Measurements from ENCODE around the gene RYR3.

RYR3 gene

DNA sequence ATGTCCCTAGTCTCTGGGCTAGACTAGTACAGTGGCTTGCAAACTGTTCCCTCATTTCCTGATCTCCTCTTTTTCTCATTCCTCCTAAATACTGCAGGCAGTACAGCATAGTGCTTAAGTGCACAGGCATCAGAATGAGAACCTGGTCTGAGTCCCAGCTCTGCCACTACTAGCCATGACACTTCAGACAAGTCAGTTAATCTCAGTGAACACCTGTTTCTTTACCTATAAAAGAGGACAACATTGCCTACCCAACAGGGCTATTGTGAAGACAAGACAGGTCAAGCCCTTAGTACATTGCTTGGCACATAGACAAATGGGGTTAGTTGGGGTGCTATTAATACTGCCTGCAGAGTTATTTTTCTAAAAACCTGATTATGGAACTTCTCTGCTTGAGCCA is 113.3 kb downstream of the RYR3 start:
- no peak overlapping the region for H3K27ac ChIP-seq (ENCODE audit: low read length)
- H3K27me3 ChIP-seq (ENCODE audit: low read depth, low read length) = peaks cover 18% of the 10 kb centered on the region
- H3K4me2 ChIP-seq (ENCODE audit: low read length) = no peak overlapping the region

DNA sequence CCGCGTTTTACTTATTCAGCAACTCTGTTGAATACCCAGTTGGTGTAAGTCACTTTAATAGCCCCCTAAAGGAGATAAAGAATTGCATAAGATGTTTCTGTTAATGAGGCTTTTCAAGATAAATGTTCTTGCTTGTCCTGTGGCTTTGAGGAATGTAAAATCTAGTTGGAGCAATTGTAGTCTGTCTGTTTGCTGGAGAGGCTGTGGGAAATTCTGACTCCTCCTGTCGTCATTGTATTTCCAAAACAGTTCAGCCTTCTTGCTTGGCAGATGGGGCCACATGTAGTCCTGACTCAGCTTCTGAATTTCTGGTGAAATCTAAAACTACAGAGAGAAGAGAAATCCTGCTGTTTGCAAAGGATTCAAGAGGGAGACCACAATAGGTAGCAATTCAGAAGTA is 114.4 kb downstream of the RYR3 start:
- Histone ChIP-seq H2AFZ (ENCODE audit: low read depth, low read length) (no peak overlapping the region), H3K9ac (ENCODE audit: low read length) (no peak overlapping the region), H3K27me3 (ENCODE audit: low read depth, low read length) (peaks cover 20% of the 10 kb centered on the region), H3K36me3 (replicated peaks; ENCODE audit: low read depth, low read length) (no peaks in the 10 kb centered on the region), H3K79me2 (ENCODE audit: low read length) (no peaks in the 10 kb centered on the region), H3K4me2 (ENCODE audit: low read length) (no peak overlapping the region), H3K4me1 (ENCODE audit: low read length) (no peaks in the 10 kb centered on the region), H3K9me3 (ENCODE audit: insufficient read depth, low read length) (no peaks in the 10 kb centered on the region), H3K27ac (ENCODE audit: low read length) (no peak overlapping the region), H4K20me1 (ENCODE audit: insufficient read depth, low read length) (no peaks in the 10 kb centered on the region), H3K4me3 (ENCODE audit: low read length) (no peak overlapping the region)
- TF ChIP-seq CTCF (IDR thresholded peaks at IDR 0.05; ENCODE audit: low read depth, low read length) (no peak), EZH2phosphoT487 (IDR thresholded peaks at IDR 0.05; ENCODE audit: low read depth) (no peak)

More for the DNA sequence above, 113.3 kb downstream of the RYR3 start:
- no peak for TF ChIP-seq EZH2phosphoT487 (IDR thresholded peaks at IDR 0.05; ENCODE audit: low read depth)
- Histone ChIP-seq H3K36me3 (replicated peaks; ENCODE audit: low read depth, low read length) (no peaks in the 10 kb centered on the region), H2AFZ (ENCODE audit: low read depth, low read length) (no peak overlapping the region), H4K20me1 (ENCODE audit: insufficient read depth, low read length) (no peaks in the 10 kb centered on the region), H3K4me3 (ENCODE audit: low read length) (no peak overlapping the region), H3K9me3 (ENCODE audit: insufficient read depth, low read length) (no peaks in the 10 kb centered on the region), H3K4me1 (ENCODE audit: low read length) (no peaks in the 10 kb centered on the region), H3K9ac (ENCODE audit: low read length) (no peak overlapping the region), H3K79me2 (ENCODE audit: low read length) (no peaks in the 10 kb centered on the region)

GRCh38 chr15:33430577-33430976 is 119.8 kb downstream of the RYR3 start:
- Histone ChIP-seq H3K79me2 (ENCODE audit: low read length) (no peaks in the 10 kb centered on the region), H3K4me3 (ENCODE audit: low read length) (no peak overlapping the region), H3K9ac (ENCODE audit: low read length) (no peak overlapping the region), H3K36me3 (replicated peaks; ENCODE audit: low read depth, low read length) (no peaks in the 10 kb centered on the region), H2AFZ (ENCODE audit: low read depth, low read length) (no peak overlapping the region), H3K27ac (ENCODE audit: low read length) (no peak overlapping the region), H3K4me1 (ENCODE audit: low read length) (no peaks in the 10 kb centered on the region), H3K4me2 (ENCODE audit: low read length) (no peak overlapping the region), H4K20me1 (ENCODE audit: insufficient read depth, low read length) (no peaks in the 10 kb centered on the region), H3K27me3 (ENCODE audit: low read depth, low read length) (peaks cover 6% of the 10 kb centered on the region; the same call in 1 of the 2 replicates), H3K9me3 (ENCODE audit: insufficient read depth, low read length) (no peaks in the 10 kb centered on the region)
- no peak for TF ChIP-seq CTCF (IDR thresholded peaks at IDR 0.05; ENCODE audit: low read depth, low read length)
- no peak for TF ChIP-seq EZH2phosphoT487 (IDR thresholded peaks at IDR 0.05; ENCODE audit: low read depth)

- Histone ChIP-seq H3K27ac (ENCODE audit: low read length) (no peak overlapping the region), H3K9me3 (ENCODE audit: insufficient read depth, low read length) (no peaks in the 10 kb centered on the region), H3K79me2 (ENCODE audit: low read length) (no peaks in the 10 kb centered on the region), H3K36me3 (replicated peaks; ENCODE audit: low read depth, low read length) (no peaks in the 10 kb centered on the region), H3K4me3 (ENCODE audit: low read length) (no peak overlapping the region), H2AFZ (ENCODE audit: low read depth, low read length) (no peak overlapping the region), H4K20me1 (ENCODE audit: insufficient read depth, low read length) (no peaks in the 10 kb centered on the region), H3K4me1 (ENCODE audit: low read length) (no peaks in the 10 kb centered on the region), H3K27me3 (ENCODE audit: low read depth, low read length) (peaks cover 6% of the 10 kb centered on the region; the same call in 1 of the 2 replicates), H3K4me2 (ENCODE audit: low read length) (no peak overlapping the region), H3K9ac (ENCODE audit: low read length) (no peak overlapping the region)
- no peak for TF ChIP-seq CTCF (IDR thresholded peaks at IDR 0.05; ENCODE audit: low read depth, low read length)
- no peak for TF ChIP-seq EZH2phosphoT487 (IDR thresholded peaks at IDR 0.05; ENCODE audit: low read depth)
These were observed 123.1 kb downstream of the RYR3 start for GRCh38 chr15:33433821-33434220.

DNA sequence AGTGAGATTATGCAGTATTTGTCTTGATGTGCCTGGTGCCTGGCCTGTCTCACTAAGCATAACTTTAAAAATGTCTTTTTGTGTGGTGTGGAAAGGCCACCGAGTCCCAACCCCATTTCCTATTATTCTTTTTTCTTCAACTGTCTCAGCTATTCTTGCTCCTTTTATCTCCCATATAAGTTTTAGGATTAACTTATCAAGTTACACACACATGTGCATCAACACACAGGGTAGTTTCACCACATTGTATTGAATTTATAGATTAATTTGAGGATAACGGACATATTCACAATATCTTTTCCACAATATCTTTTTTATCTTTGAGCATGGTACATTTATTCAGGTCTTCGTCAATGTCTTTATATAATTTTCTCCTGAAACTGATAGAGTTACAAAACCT is 127.6 kb downstream of the RYR3 start:
- Histone ChIP-seq H3K27me3 (ENCODE audit: low read depth, low read length) (peaks cover 14% of the 10 kb centered on the region), H3K4me2 (ENCODE audit: low read length) (no peak overlapping the region), H3K9me3 (ENCODE audit: insufficient read depth, low read length) (no peaks in the 10 kb centered on the region), H3K4me3 (ENCODE audit: low read length) (no peak overlapping the region), H3K27ac (ENCODE audit: low read length) (no peak overlapping the region), H4K20me1 (ENCODE audit: insufficient read depth, low read length) (no peaks in the 10 kb centered on the region), H3K9ac (ENCODE audit: low read length) (no peak overlapping the region), H3K4me1 (ENCODE audit: low read length) (no peaks in the 10 kb centered on the region), H3K79me2 (ENCODE audit: low read length) (no peaks in the 10 kb centered on the region), H2AFZ (ENCODE audit: low read depth, low read length) (no peak overlapping the region), H3K36me3 (replicated peaks; ENCODE audit: low read depth, low read length) (no peaks in the 10 kb centered on the region)
- no peak for TF ChIP-seq CTCF (IDR thresholded peaks at IDR 0.05; ENCODE audit: low read depth, low read length)
- TF ChIP-seq EZH2phosphoT487 (IDR thresholded peaks at IDR 0.05; ENCODE audit: low read depth) = no peak

All from OCI-LY3 (cell line).